Neutrophil (primary cell): Measurements from ENCODE around the gene CHERP.
"Not testable (repeated sequence)": the region's sequence is repeated elsewhere in the genome, so short reads cannot be mapped to it uniquely, and the experiment has no call there.

Source experiments
- H3K27ac ChIP-seq: fragments of 200-600 bp; sonication (generic); 2 replicates; pipeline ENCODE4 v1.5.1; 2016; ENCODE audit warnings: mild to moderate bottlenecking, moderate library complexity
- H3K27me3 ChIP-seq: fragments of 200-600 bp; sonication (generic); 2 replicates; pipeline ENCODE4 v1.6.0; 2016; ENCODE audit warnings: mild to moderate bottlenecking
- H3K36me3 ChIP-seq: fragments of 200-600 bp; sonication (generic); 2 replicates; pipeline ENCODE4 v1.5.1; 2017
- H3K4me1 ChIP-seq, 2 experiments: fragments of 200-600 bp in 1 of 2; sonication (generic) in 1 of 2; 1 replicate in 1 of 2; 2 replicates in 1 of 2; pipeline versions ENCODE4 v1.5.1 to v1.6.1; 2013 to 2016; ENCODE audit warnings: low read depth in 1 of 2, low read length in 1 of 2, mild to moderate bottlenecking in 1 of 2, moderate library complexity in 1 of 2; ENCODE audit not compliant: control insufficient read depth in 1 of 2, insufficient read depth in 1 of 2
- H3K4me3 ChIP-seq, 2 experiments: fragments of 200-600 bp in 1 of 2; sonication (generic) in 1 of 2; 1 replicate in 1 of 2; 2 replicates in 1 of 2; pipeline ENCODE4 v1.5.1; 2013 to 2016; ENCODE audit warnings: low read depth in 1 of 2, low read length in 1 of 2, mild to moderate bottlenecking in 1 of 2, moderate library complexity in 1 of 2
- H3K9me3 ChIP-seq: fragments of 200-600 bp; sonication (generic); 2 replicates; pipeline ENCODE4 v1.5.1; 2016
- CTCF ChIP-seq: fragments of 200-600 bp; sonication (generic); IDR thresholded peaks from 2 replicates; pipeline ENCODE4 v1.5.1; 2016; ENCODE audit warnings: antibody characterized with exemption

CHERP gene

GRCh38 chr19:16518061-16518460 is 24.2 kb downstream of the CHERP start:
- no peaks in the 10 kb centered on the region for H3K27me3 ChIP-seq
- no peaks in the 10 kb centered on the region for H3K9me3 ChIP-seq
- no peak overlapping the region for H3K4me3 ChIP-seq
- H3K27ac ChIP-seq, result no peak overlapping the region
- no peaks in the 10 kb centered on the region for H3K4me1 ChIP-seq
- no peak for TF ChIP-seq CTCF
- H3K36me3 ChIP-seq, result peaks cover 66% of the 10 kb centered on the region

GRCh38 chr19:16516923-16517610 is 25.2 kb downstream of the CHERP start:
- no peaks in the 10 kb centered on the region for H3K9me3 ChIP-seq
- TF ChIP-seq CTCF, result no peak
- peaks cover 56% of the 10 kb centered on the region for H3K36me3 ChIP-seq
- H3K27me3 ChIP-seq, result no peaks in the 10 kb centered on the region
- H3K4me1 ChIP-seq, result no peaks in the 10 kb centered on the region
- H3K27ac ChIP-seq, result no peak overlapping the region
- no peak overlapping the region for H3K4me3 ChIP-seq

GRCh38 chr19:16516381-16516780 is 25.9 kb downstream of the CHERP start:
- Histone ChIP-seq H3K9me3 (no peaks in the 10 kb centered on the region), H3K27ac (no peak overlapping the region), H3K36me3 (peaks cover 50% of the 10 kb centered on the region), H3K4me3 (no peak overlapping the region), H3K27me3 (no peaks in the 10 kb centered on the region), H3K4me1 (no peaks in the 10 kb centered on the region)
- TF ChIP-seq CTCF, result no peak

GRCh38 chr19:16514383-16515019 is 27.7 kb downstream of the CHERP start:
- Histone ChIP-seq H3K36me3 (peaks cover 31% of the 10 kb centered on the region), H3K9me3 (no peaks in the 10 kb centered on the region), H3K27me3 (no peaks in the 10 kb centered on the region), H3K4me3 (no peak overlapping the region), H3K27ac (no peak overlapping the region), H3K4me1 (no peaks in the 10 kb centered on the region)
- TF ChIP-seq CTCF, result no peak

- H3K36me3 ChIP-seq, result peaks cover 12% of the 10 kb centered on the region
- not testable (repeated sequence) for H3K27me3 ChIP-seq, H3K9me3 ChIP-seq, H3K4me1 ChIP-seq, H3K27ac ChIP-seq, H3K4me3 ChIP-seq
These were observed 29.6 kb downstream of the CHERP start for GRCh38 chr19:16512611-16513010.
